Measurements from ENCODE around the gene CP. TPM values are rescaled to one million over a fixed set of nuclear protein-coding genes. Genes with fewer than 3 reads are reported as not detected.

CP gene
- total RNA-seq, 1 experiment from 2014 or later, result 0.28 TPM

- no TSS peak for BruUV-seq (replicated peaks)
- no peaks in the 10 kb centered on the region for H3K9me3 ChIP-seq (ENCODE audit: insufficient read depth, low read depth)
- no peaks in the 10 kb centered on the region for H3K36me3 ChIP-seq (ENCODE audit: low read depth)
- no peak overlapping the region for H3K4me3 ChIP-seq
- H3K4me1 ChIP-seq (replicated peaks; ENCODE audit: insufficient read depth), result 0 out of 2 replicates have a peak, but pooled peaks cover 3% of the 10 kb centered on the region
- ChIA-PET POLR2A (ENCODE audit: unreplicated experiment) (no interaction called here), CTCF (no interaction called here)
- no peaks in the 10 kb centered on the region for H3K9me2 ChIP-seq (ENCODE audit: insufficient read depth)
- no peak for TF ChIP-seq CTCF (conservative IDR thresholded peaks at IDR 0.05)
- TF ChIP-seq EZH2 (IDR thresholded peaks at IDR 0.05; ENCODE audit: low read depth), result no peak
- DNase-seq, result no peak
- no peaks in the 10 kb centered on the region for H4K20me1 ChIP-seq (ENCODE audit: insufficient read depth)
- intact Hi-C loops (cut with micrococcal nuclease; ENCODE audit: unreplicated experiment), result no loop called here
- H3K4me2 ChIP-seq, result no peak overlapping the region
- no peaks in the 10 kb centered on the region for H3K27me3 ChIP-seq (ENCODE audit: insufficient read depth, low read depth)
- H3K27ac ChIP-seq, result no peak overlapping the region
- H3K79me2 ChIP-seq (ENCODE audit: low read depth), result no peaks in the 10 kb centered on the region
- no peaks in the 10 kb centered on the region for H3F3A ChIP-seq (ENCODE audit: insufficient read depth, low read depth)
- no peak overlapping the region for H2AFZ ChIP-seq
Observed at GRCh38 chr3:149217347-149217746, 4.3 kb downstream of the CP start.

GRCh38 chr3:149216193-149216869, 5.3 kb downstream of the CP start:
- intact Hi-C loops (cut with micrococcal nuclease; ENCODE audit: unreplicated experiment), result no loop called here
- H3K36me3 ChIP-seq (ENCODE audit: low read depth), result no peaks in the 10 kb centered on the region
- no peaks in the 10 kb centered on the region for H4K20me1 ChIP-seq (ENCODE audit: insufficient read depth)
- no peak overlapping the region for H3K4me2 ChIP-seq
- H3K27me3 ChIP-seq (ENCODE audit: insufficient read depth, low read depth), result no peaks in the 10 kb centered on the region
- H3F3A ChIP-seq (ENCODE audit: insufficient read depth, low read depth), result no peaks in the 10 kb centered on the region
- ChIA-PET POLR2A (ENCODE audit: unreplicated experiment) (no interaction called here), CTCF (interaction anchor here (0.6 kb wide), 1 partner anchor 38 kb away, joined by 3 read pairs; no protein-coding TSS in a partner anchor)
- H3K4me1 ChIP-seq (replicated peaks; ENCODE audit: insufficient read depth), result no peaks in the 10 kb centered on the region
- no TSS peak for BruUV-seq (replicated peaks)
- no peak for DNase-seq
- no peak overlapping the region for H3K27ac ChIP-seq
- no peaks in the 10 kb centered on the region for H3K79me2 ChIP-seq (ENCODE audit: low read depth)
- TF ChIP-seq EZH2 (IDR thresholded peaks at IDR 0.05; ENCODE audit: low read depth) (no peak), CTCF (conservative IDR thresholded peaks at IDR 0.05) (no peak)
- no peak overlapping the region for H3K4me3 ChIP-seq
- H3K9me2 ChIP-seq (ENCODE audit: insufficient read depth), result no peaks in the 10 kb centered on the region
- no peak overlapping the region for H2AFZ ChIP-seq
- no peaks in the 10 kb centered on the region for H3K9me3 ChIP-seq (ENCODE audit: insufficient read depth, low read depth)

GRCh38 chr3:149215515-149215914, 6.1 kb downstream of the CP start:
- Histone ChIP-seq H3K9me2 (ENCODE audit: insufficient read depth) (no peaks in the 10 kb centered on the region), H3K79me2 (ENCODE audit: low read depth) (no peaks in the 10 kb centered on the region), H3F3A (ENCODE audit: insufficient read depth, low read depth) (no peaks in the 10 kb centered on the region), H3K4me3 (no peak overlapping the region), H2AFZ (no peak overlapping the region), H3K9me3 (ENCODE audit: insufficient read depth, low read depth) (no peaks in the 10 kb centered on the region), H3K36me3 (ENCODE audit: low read depth) (no peaks in the 10 kb centered on the region), H3K4me2 (no peak overlapping the region), H3K27ac (no peak overlapping the region), H3K4me1 (replicated peaks; ENCODE audit: insufficient read depth) (no peaks in the 10 kb centered on the region), H3K27me3 (ENCODE audit: insufficient read depth, low read depth) (no peaks in the 10 kb centered on the region), H4K20me1 (ENCODE audit: insufficient read depth) (no peaks in the 10 kb centered on the region)
- intact Hi-C loops (cut with micrococcal nuclease; ENCODE audit: unreplicated experiment), result no loop called here
- ChIA-PET CTCF (no interaction called here), POLR2A (ENCODE audit: unreplicated experiment) (no interaction called here)
- TF ChIP-seq CTCF (conservative IDR thresholded peaks at IDR 0.05) (no peak), EZH2 (IDR thresholded peaks at IDR 0.05; ENCODE audit: low read depth) (no peak)
- no peak for DNase-seq
- BruUV-seq (replicated peaks), result no TSS peak

Measured in PC-9 (cell line).